Measurements from ENCODE around the gene MYPN.

The MYPN gene

GRCh38 chr10:68235581-68235980, 126.3 kb downstream of the MYPN start:
- no peak for DNase-seq (ENCODE audit: extremely low spot score)
- CTCF ChIA-PET: interaction anchor here (0.6 to 1.1 kb wide), 3 partner anchors 23 to 412 kb away, joined by 4 to 5 read pairs (median 4); no protein-coding TSS in a partner anchor
- TF ChIP-seq FOXA1 (IDR thresholded peaks at IDR 0.05) (no peak), HDGF (IDR thresholded peaks at IDR 0.05; ENCODE audit: borderline replicate concordance) (no peak), PKNOX1 (IDR thresholded peaks at IDR 0.05) (no peak), CTBP1 (IDR thresholded peaks at IDR 0.05; ENCODE audit: borderline replicate concordance) (no peak), SP1 (IDR thresholded peaks at IDR 0.05) (no peak), FOXM1 (IDR thresholded peaks at IDR 0.05; ENCODE audit: borderline replicate concordance) (no peak), SUZ12 (IDR thresholded peaks at IDR 0.05) (no peak), NFRKB (IDR thresholded peaks at IDR 0.05) (no peak), ZNF384 (IDR thresholded peaks at IDR 0.05) (no peak), TARDBP (IDR thresholded peaks at IDR 0.05) (no peak), FOXK2 (IDR thresholded peaks at IDR 0.05) (no peak), ELF4 (IDR thresholded peaks at IDR 0.05) (no peak), BHLHE40 (IDR thresholded peaks at IDR 0.05; ENCODE audit: borderline replicate concordance) (no peak), L3MBTL2 (conservative IDR thresholded peaks at IDR 0.05) (no peak), LEF1 (IDR thresholded peaks at IDR 0.05; ENCODE audit: borderline replicate concordance) (no peak)
- POLR2A ChIA-PET: no interaction called here

- TF ChIP-seq SUZ12 (IDR thresholded peaks at IDR 0.05): no peak
- TF ChIP-seq FOXA1 (IDR thresholded peaks at IDR 0.05): no peak
- TF ChIP-seq NFRKB (IDR thresholded peaks at IDR 0.05): no peak
- no peak for TF ChIP-seq BHLHE40 (IDR thresholded peaks at IDR 0.05; ENCODE audit: borderline replicate concordance)
- no peak for TF ChIP-seq SP1 (IDR thresholded peaks at IDR 0.05)
- TF ChIP-seq LEF1 (IDR thresholded peaks at IDR 0.05; ENCODE audit: borderline replicate concordance): no peak
- TF ChIP-seq ELF4 (IDR thresholded peaks at IDR 0.05): no peak
- TF ChIP-seq CTBP1 (IDR thresholded peaks at IDR 0.05; ENCODE audit: borderline replicate concordance): no peak
- TF ChIP-seq ARNT (IDR thresholded peaks at IDR 0.05): no peak
- no peak for TF ChIP-seq L3MBTL2 (conservative IDR thresholded peaks at IDR 0.05)
- no peak for TF ChIP-seq FOXM1 (IDR thresholded peaks at IDR 0.05; ENCODE audit: borderline replicate concordance)
- TF ChIP-seq FOXK2 (IDR thresholded peaks at IDR 0.05): no peak
- no peak for DNase-seq (ENCODE audit: extremely low spot score)
- CTCF ChIA-PET: no interaction called here
- POLR2A ChIA-PET: no interaction called here
Measured at GRCh38 chr10:68237173-68237572, 127.9 kb downstream of the MYPN start.

GRCh38 chr10:68238371-68238770, 129.1 kb downstream of the MYPN start:
- CTCF ChIA-PET: no interaction called here
- DNase-seq (ENCODE audit: extremely low spot score): no peak
- TF ChIP-seq PKNOX1 (IDR thresholded peaks at IDR 0.05): no peak
- TF ChIP-seq HDGF (IDR thresholded peaks at IDR 0.05; ENCODE audit: borderline replicate concordance): no peak
- TF ChIP-seq ELF4 (IDR thresholded peaks at IDR 0.05): no peak
- TF ChIP-seq ZNF384 (IDR thresholded peaks at IDR 0.05): no peak
- TF ChIP-seq ARNT (IDR thresholded peaks at IDR 0.05): no peak

GRCh38 chr10:68239069-68239468, 129.8 kb downstream of the MYPN start:
- DNase-seq (ENCODE audit: extremely low spot score): no peak
- ChIA-PET POLR2A (interaction anchor here (0.7 kb wide), 1 partner anchor 8 kb away, joined by 7 read pairs; no protein-coding TSS in a partner anchor), CTCF (interaction anchor here (1.1 kb wide), 1 partner anchor 62 kb away, joined by 3 read pairs; no protein-coding TSS in a partner anchor)
- no peak for TF ChIP-seq BHLHE40 (IDR thresholded peaks at IDR 0.05; ENCODE audit: borderline replicate concordance)
- no peak for TF ChIP-seq ELF4 (IDR thresholded peaks at IDR 0.05)
- TF ChIP-seq NFRKB (IDR thresholded peaks at IDR 0.05): no peak
- TF ChIP-seq PKNOX1 (IDR thresholded peaks at IDR 0.05): no peak
- TF ChIP-seq FOXM1 (IDR thresholded peaks at IDR 0.05; ENCODE audit: borderline replicate concordance): no peak
- no peak for TF ChIP-seq CTBP1 (IDR thresholded peaks at IDR 0.05; ENCODE audit: borderline replicate concordance)
- TF ChIP-seq HDGF (IDR thresholded peaks at IDR 0.05; ENCODE audit: borderline replicate concordance): no peak
- no peak for TF ChIP-seq TARDBP (IDR thresholded peaks at IDR 0.05)
- no peak for TF ChIP-seq SUZ12 (IDR thresholded peaks at IDR 0.05)
- TF ChIP-seq FOXK2 (IDR thresholded peaks at IDR 0.05): no peak
- no peak for TF ChIP-seq L3MBTL2 (conservative IDR thresholded peaks at IDR 0.05)
- TF ChIP-seq ARNT (IDR thresholded peaks at IDR 0.05): no peak
- TF ChIP-seq ZNF384 (IDR thresholded peaks at IDR 0.05): no peak
- TF ChIP-seq SP1 (IDR thresholded peaks at IDR 0.05): no peak
- TF ChIP-seq LEF1 (IDR thresholded peaks at IDR 0.05; ENCODE audit: borderline replicate concordance): no peak
- TF ChIP-seq FOXA1 (IDR thresholded peaks at IDR 0.05): no peak

More at GRCh38 chr10:68238371-68238770, 129.1 kb downstream of the MYPN start:
- POLR2A ChIA-PET: no interaction called here

- no peak for TF ChIP-seq CTBP1 (IDR thresholded peaks at IDR 0.05; ENCODE audit: borderline replicate concordance)
- TF ChIP-seq ARNT (IDR thresholded peaks at IDR 0.05): no peak
- TF ChIP-seq BHLHE40 (IDR thresholded peaks at IDR 0.05; ENCODE audit: borderline replicate concordance): no peak
- TF ChIP-seq FOXK2 (IDR thresholded peaks at IDR 0.05): no peak
- TF ChIP-seq PKNOX1 (IDR thresholded peaks at IDR 0.05): no peak
- TF ChIP-seq FOXA1 (IDR thresholded peaks at IDR 0.05): no peak
- TF ChIP-seq FOXM1 (IDR thresholded peaks at IDR 0.05; ENCODE audit: borderline replicate concordance): no peak
- TF ChIP-seq HDGF (IDR thresholded peaks at IDR 0.05; ENCODE audit: borderline replicate concordance): no peak
- TF ChIP-seq SUZ12 (IDR thresholded peaks at IDR 0.05): no peak
- no peak for TF ChIP-seq SP1 (IDR thresholded peaks at IDR 0.05)
- TF ChIP-seq ELF4 (IDR thresholded peaks at IDR 0.05): no peak
- no peak for TF ChIP-seq ZNF384 (IDR thresholded peaks at IDR 0.05)
- TF ChIP-seq TARDBP (IDR thresholded peaks at IDR 0.05): no peak
- no peak for TF ChIP-seq L3MBTL2 (conservative IDR thresholded peaks at IDR 0.05)
- TF ChIP-seq LEF1 (IDR thresholded peaks at IDR 0.05; ENCODE audit: borderline replicate concordance): no peak
- ChIA-PET CTCF (interaction anchor here (1.1 kb wide), 1 partner anchor 63 kb away, joined by 3 read pairs; no protein-coding TSS in a partner anchor), POLR2A (interaction anchor here (0.7 kb wide), 1 partner anchor 8 kb away, joined by 7 read pairs; no protein-coding TSS in a partner anchor)
- DNase-seq (ENCODE audit: extremely low spot score): no peak
Measured at GRCh38 chr10:68239596-68240150, 130.4 kb downstream of the MYPN start.

Data from HEK293T (cell line).